HepG2 (cell line): Measurements from ENCODE around the gene TMCO4.

ENCODE experiments used
- CAMTA2 ChIP-seq: sonication (generic); formaldehyde crosslinking; IDR thresholded peaks from 2 replicates; pipeline ENCODE4 v1.4.0; 2020; ENCODE audit warnings: mild to moderate bottlenecking, missing genetic modification reagents, borderline replicate concordance
- CHD2 ChIP-seq: IDR thresholded peaks from 2 replicates; pipeline ENCODE4 v1.6.1; 2011; ENCODE audit warnings: low read depth, low read length, improper control_type of control experiment
- HIVEP1 ChIP-seq: sonication (generic); formaldehyde crosslinking; IDR thresholded peaks from 2 replicates; pipeline ENCODE4 v1.4.0; 2020; ENCODE audit warnings: mild to moderate bottlenecking, missing genetic modification reagents
- SIN3A ChIP-seq: IDR thresholded peaks from 2 replicates; pipeline ENCODE4 v1.6.1; 2011; ENCODE audit warnings: low read depth, mild to moderate bottlenecking, control low read depth, low read length, borderline replicate concordance
- ZBTB3 ChIP-seq: sonication (generic); formaldehyde crosslinking; IDR thresholded peaks from 2 replicates; pipeline ENCODE4 v1.4.0; 2020; ENCODE audit warnings: low read depth, mild to moderate bottlenecking, moderate library complexity, missing genetic modification reagents, borderline replicate concordance

DNA sequence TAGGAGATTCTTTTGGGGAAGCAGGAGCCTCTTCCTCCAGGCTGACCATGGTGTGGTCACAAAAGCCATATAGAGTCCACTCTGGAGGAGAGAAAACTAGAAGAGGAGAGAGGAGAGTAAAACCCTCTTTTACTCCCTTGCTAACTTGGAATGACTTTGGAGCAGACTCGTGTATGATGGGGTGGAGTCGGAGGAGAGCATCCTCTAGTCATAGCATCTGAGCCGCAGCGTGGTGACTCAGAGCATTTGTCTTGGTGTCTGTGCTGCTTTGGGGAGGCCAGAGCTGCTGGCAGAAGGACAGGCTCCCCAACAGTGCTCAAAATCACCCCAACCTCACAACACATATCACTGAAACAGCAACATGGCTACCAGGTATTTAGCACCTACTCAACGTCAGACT lies 123.9 kb downstream of the TMCO4 start:
- TF ChIP-seq CHD2 (no peak), SIN3A (no peak), ZBTB3 (CRISPR knock-in tag) (no peak), HIVEP1 (no peak), CAMTA2 (CRISPR knock-in tag) (no peak)
